H9 (cell line): ENCODE measurements around the gene IFT57. TPM values are rescaled to one million over a fixed set of nuclear protein-coding genes. Genes with fewer than 3 reads are reported as not detected.

ENCODE experiments used
- DNase-seq: peaks from one replicate; pipeline ENCODE4 v3.0.0-alpha.2; 2017
- H2AFZ ChIP-seq: one replicate; pipeline ENCODE4 v1.6.1; 2013; ENCODE audit warnings: mild to moderate bottlenecking, low read length, control low read depth, moderate library complexity
- H2AK5ac ChIP-seq: 2 replicates; pipeline ENCODE4 v1.6.1; 2013; ENCODE audit warnings: low read length, control low read depth, mixed read lengths; ENCODE audit not compliant: insufficient read length
- H2BK120ac ChIP-seq: one replicate; pipeline ENCODE4 v1.6.1; 2013; ENCODE audit warnings: low read depth, mild to moderate bottlenecking, low read length, control low read depth, inconsistent platforms; ENCODE audit not compliant: poor library complexity, severe bottlenecking
- H2BK12ac ChIP-seq: 2 replicates; pipeline ENCODE4 v1.6.1; 2013; ENCODE audit warnings: low read length, control low read depth, mixed read lengths, low read depth; ENCODE audit not compliant: insufficient read length
- H2BK15ac ChIP-seq: 2 replicates; pipeline ENCODE4 v1.6.1; 2013; ENCODE audit warnings: low read depth, low read length, control low read depth
- H2BK20ac ChIP-seq: one replicate; pipeline ENCODE4 v1.6.1; 2013; ENCODE audit warnings: low read depth, mild to moderate bottlenecking, low read length, control low read depth, inconsistent platforms; ENCODE audit not compliant: poor library complexity, severe bottlenecking
- H2BK5ac ChIP-seq: 2 replicates; pipeline ENCODE4 v1.6.1; 2013; ENCODE audit warnings: low read length, control low read depth, mixed read lengths; ENCODE audit not compliant: insufficient read length
- H3K14ac ChIP-seq: 2 replicates; pipeline ENCODE4 v1.6.1; 2013; ENCODE audit warnings: low read length, control low read depth; ENCODE audit not compliant: insufficient read depth
- H3K18ac ChIP-seq: 2 replicates; pipeline ENCODE4 v1.6.1; 2013; ENCODE audit warnings: low read depth, mild to moderate bottlenecking, mixed read lengths, low read length, control low read depth; ENCODE audit not compliant: insufficient read length
- H3K23ac ChIP-seq: 2 replicates; pipeline ENCODE4 v1.6.1; 2013; ENCODE audit warnings: low read length, control low read depth, mixed read lengths, low read depth; ENCODE audit not compliant: insufficient read length
- H3K23me2 ChIP-seq: 2 replicates; pipeline ENCODE4 v1.6.1; 2013; ENCODE audit warnings: low read depth, mild to moderate bottlenecking, mixed read lengths, low read length, control low read depth; ENCODE audit not compliant: insufficient read length, poor library complexity, severe bottlenecking
- H3K27ac ChIP-seq: 2 replicates; pipeline ENCODE4 v1.5.1; 2013; ENCODE audit warnings: low read length, control low read depth, mixed read lengths, low read depth; ENCODE audit not compliant: insufficient read length
- H3K27me3 ChIP-seq: 2 replicates; pipeline ENCODE4 v1.6.1; 2013; ENCODE audit warnings: low read length, control low read depth, inconsistent platforms; ENCODE audit not compliant: insufficient read depth
- H3K4ac ChIP-seq: 2 replicates; pipeline ENCODE4 v1.6.1; 2013; ENCODE audit warnings: low read depth, mild to moderate bottlenecking, control low read depth, inconsistent platforms, low read length, moderate library complexity
- H3K4me1 ChIP-seq: 2 replicates; pipeline ENCODE4 v1.6.1; 2013; ENCODE audit warnings: low read length, control low read depth, inconsistent platforms; ENCODE audit not compliant: insufficient read depth
- H3K4me2 ChIP-seq: 2 replicates; pipeline ENCODE4 v1.6.1; 2013; ENCODE audit warnings: low read length, control low read depth, mixed read lengths; ENCODE audit not compliant: insufficient read length, insufficient read depth
- H3K56ac ChIP-seq: 2 replicates; pipeline ENCODE4 v1.6.1; 2013; ENCODE audit warnings: low read depth, mild to moderate bottlenecking, mixed read lengths, low read length, control low read depth; ENCODE audit not compliant: insufficient read length
- H3K79me1 ChIP-seq: 2 replicates; pipeline ENCODE4 v1.6.1; 2013; ENCODE audit warnings: low read depth, mild to moderate bottlenecking, moderate library complexity, low read length, control low read depth, inconsistent platforms; ENCODE audit not compliant: insufficient read depth, poor library complexity, severe bottlenecking
- H3K79me2 ChIP-seq: 2 replicates; pipeline ENCODE4 v1.6.1; 2013; ENCODE audit warnings: low read length, control low read depth, inconsistent platforms; ENCODE audit not compliant: insufficient read depth
- H3K9ac ChIP-seq: 2 replicates; pipeline ENCODE4 v1.6.1; 2013; ENCODE audit warnings: low read length, control low read depth, mixed read lengths; ENCODE audit not compliant: insufficient read length; ENCODE audit errors: extremely low read depth
- H3K9me3 ChIP-seq: one replicate; pipeline ENCODE4 v1.6.1; 2013; ENCODE audit warnings: low read depth, low read length, inconsistent platforms; ENCODE audit not compliant: control insufficient read depth
- H3T11ph ChIP-seq: one replicate; pipeline ENCODE4 v1.6.1; 2013; ENCODE audit warnings: mild to moderate bottlenecking, low read length, control low read depth, inconsistent platforms
- H4K20me1 ChIP-seq: one replicate; pipeline ENCODE4 v1.6.1; 2013; ENCODE audit not compliant: control insufficient read depth, insufficient read length, insufficient read depth
- H4K5ac ChIP-seq: 2 replicates; pipeline ENCODE4 v1.6.1; 2013; ENCODE audit warnings: low read depth, mild to moderate bottlenecking, mixed read lengths, low read length, control low read depth; ENCODE audit not compliant: insufficient read length
- H4K8ac ChIP-seq: replicated peaks from 2 replicates; pipeline ENCODE4 v1.6.1; 2013; ENCODE audit warnings: low read length, control low read depth, mixed read lengths, low read depth; ENCODE audit not compliant: insufficient read length
- H4K91ac ChIP-seq: 2 replicates; pipeline ENCODE4 v1.6.1; 2013; ENCODE audit warnings: low read depth, mild to moderate bottlenecking, moderate library complexity, mixed read lengths, low read length, control low read depth; ENCODE audit not compliant: insufficient read length
- H3K27ac Mint-ChIP-seq, 3 experiments: 2 replicates in 2 of 3; 3 replicates in 1 of 3; pipeline ENCODE4 v1.8.0; 2020 to 2021; ENCODE audit warnings: mixed read lengths in 3 of 3, mild to moderate bottlenecking in 1 of 3, moderate library complexity in 1 of 3
- H3K27me3 Mint-ChIP-seq: 2 replicates; pipeline ENCODE4 v1.8.0; 2021; ENCODE audit warnings: low read depth, mild to moderate bottlenecking, moderate library complexity, mixed read lengths
- H3K36me3 Mint-ChIP-seq, 3 experiments: 2 replicates in 2 of 3; 3 replicates in 1 of 3; pipeline ENCODE4 v1.8.0; 2020 to 2021; ENCODE audit warnings: low read depth in 3 of 3, mixed read lengths in 3 of 3; ENCODE audit not compliant: insufficient read depth in 1 of 3
- H3K4me1 Mint-ChIP-seq, 2 experiments: 2 replicates each; pipeline ENCODE4 v1.8.0; 2020; ENCODE audit warnings: mixed read lengths in 2 of 2
- H3K4me3 Mint-ChIP-seq, 2 experiments: 2 replicates in 1 of 2; 3 replicates in 1 of 2; pipeline ENCODE4 v1.8.0; 2020 to 2021; ENCODE audit warnings: mild to moderate bottlenecking in 2 of 2, mixed read lengths in 2 of 2, moderate library complexity in 1 of 2
- H3K9me3 Mint-ChIP-seq, 2 experiments: 2 replicates in 1 of 2; 3 replicates in 1 of 2; pipeline ENCODE4 v1.8.0; 2020; ENCODE audit warnings: mild to moderate bottlenecking in 2 of 2, mixed read lengths in 2 of 2, moderate library complexity in 1 of 2
- WGBS: extraction: QIAGEN DNeasy Blood & Tissue Kit; methylation state at CpG from one replicate; pipeline ENCODE4 v1.1.7; 2013; ENCODE audit warnings: missing lambda C conversion rate, low lambda C conversion rate, mixed read lengths; ENCODE audit not compliant: insufficient read length; ENCODE audit errors: extremely low coverage; 5-methylcytosine and 5-hydroxymethylcytosine counted together
- total RNA-seq: library from RNA; stranded (reverse); gene quantifications from 2 replicates; pipeline ENCODE4 v1.2.1, GENCODE V29; 2021
- TF ChIP-seq, protein P1 (sequence below): fragments of 200-600 bp; sonication (generic); conservative IDR thresholded peaks from 3 replicates; pipeline ENCODE4 v1.8.0; 2021; ENCODE audit warnings: antibody characterized with exemption, mild to moderate bottlenecking

The IFT57 gene
- total RNA-seq, 1 experiment from 2014 or later: 21.4 TPM

DNA sequence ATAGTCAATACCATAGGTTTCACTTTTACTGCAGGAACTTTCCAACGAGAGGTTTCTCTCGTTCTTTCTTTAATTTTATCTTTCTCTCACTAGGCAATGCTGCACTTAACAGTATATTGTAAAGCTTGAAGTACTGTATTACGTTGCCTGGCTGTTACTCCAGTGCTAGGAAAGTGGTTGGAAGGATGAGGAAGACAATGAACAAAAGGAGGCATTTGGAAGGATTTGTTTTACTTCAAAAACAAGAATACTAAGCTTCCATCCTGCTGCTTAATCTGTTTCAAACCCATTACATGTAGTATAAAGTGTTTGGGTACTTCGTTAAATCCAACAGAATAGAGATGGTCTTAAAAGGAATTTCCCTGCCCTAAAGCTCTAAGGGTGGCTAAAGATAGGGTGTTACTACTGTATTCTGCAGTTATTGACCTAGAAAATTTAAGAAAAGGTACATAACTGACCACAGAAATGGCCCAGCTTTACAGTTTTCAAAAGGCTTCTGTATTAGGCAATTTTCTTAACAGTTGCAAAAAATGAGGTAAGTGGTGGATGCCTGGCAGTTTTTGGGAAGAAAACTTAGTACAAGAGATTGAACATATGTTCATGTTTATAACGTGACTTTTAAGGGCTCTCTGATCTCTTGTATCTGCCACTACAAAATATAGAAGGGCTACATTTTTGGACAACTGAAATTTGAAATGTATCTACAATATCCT, 785 bp upstream of the IFT57 start:
- no peak overlapping the region for H2BK5ac ChIP-seq
- no peak overlapping the region for H2AFZ ChIP-seq
- H2AK5ac ChIP-seq: no peak overlapping the region
- no peaks in the 10 kb centered on the region for H4K20me1 ChIP-seq
- H2BK15ac ChIP-seq: no peak overlapping the region
- Mint-ChIP-seq H3K4me1 (peaks cover 20 to 22% of the 10 kb centered on the region in 2 experiments), H3K27me3 (peaks cover 16% of the 10 kb centered on the region), H3K4me3 (peak overlapping the region; percentile 99), H3K9me3 (no peaks in the 10 kb centered on the region; a peak in 1 of 5 replicates), H3K36me3 (no peaks in the 10 kb centered on the region), H3K27ac (peak overlapping the region in 1 of 3 experiments; percentile 100; a peak in 1 of 7 replicates)
- TF ChIP-seq, protein P1, sequence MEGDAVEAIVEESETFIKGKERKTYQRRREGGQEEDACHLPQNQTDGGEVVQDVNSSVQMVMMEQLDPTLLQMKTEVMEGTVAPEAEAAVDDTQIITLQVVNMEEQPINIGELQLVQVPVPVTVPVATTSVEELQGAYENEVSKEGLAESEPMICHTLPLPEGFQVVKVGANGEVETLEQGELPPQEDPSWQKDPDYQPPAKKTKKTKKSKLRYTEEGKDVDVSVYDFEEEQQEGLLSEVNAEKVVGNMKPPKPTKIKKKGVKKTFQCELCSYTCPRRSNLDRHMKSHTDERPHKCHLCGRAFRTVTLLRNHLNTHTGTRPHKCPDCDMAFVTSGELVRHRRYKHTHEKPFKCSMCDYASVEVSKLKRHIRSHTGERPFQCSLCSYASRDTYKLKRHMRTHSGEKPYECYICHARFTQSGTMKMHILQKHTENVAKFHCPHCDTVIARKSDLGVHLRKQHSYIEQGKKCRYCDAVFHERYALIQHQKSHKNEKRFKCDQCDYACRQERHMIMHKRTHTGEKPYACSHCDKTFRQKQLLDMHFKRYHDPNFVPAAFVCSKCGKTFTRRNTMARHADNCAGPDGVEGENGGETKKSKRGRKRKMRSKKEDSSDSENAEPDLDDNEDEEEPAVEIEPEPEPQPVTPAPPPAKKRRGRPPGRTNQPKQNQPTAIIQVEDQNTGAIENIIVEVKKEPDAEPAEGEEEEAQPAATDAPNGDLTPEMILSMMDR: no peak
- no peak overlapping the region for H3K4ac ChIP-seq
- no peaks in the 10 kb centered on the region for H3K79me1 ChIP-seq
- H3K14ac ChIP-seq: no peak overlapping the region
- H3K56ac ChIP-seq: no peak overlapping the region
- H4K5ac ChIP-seq: no peak overlapping the region
- H2BK120ac ChIP-seq: no peak overlapping the region
- peaks cover 6% of the 10 kb centered on the region for H3K23me2 ChIP-seq
- no peak overlapping the region for H4K91ac ChIP-seq
- no peak overlapping the region for H4K8ac ChIP-seq
- H2BK12ac ChIP-seq: no peak overlapping the region
- no peaks in the 10 kb centered on the region for H3K9me3 ChIP-seq
- H3K18ac ChIP-seq: no peak overlapping the region
- H3K4me1 ChIP-seq: no peaks in the 10 kb centered on the region
- peak overlapping the region; percentile 73 for H3K4me2 ChIP-seq
- H3K27me3 ChIP-seq: no peaks in the 10 kb centered on the region
- WGBS: no CpG with 5 or more reads among the region's 5 CpGs
- no peak overlapping the region for H3K27ac ChIP-seq
- H3T11ph ChIP-seq: no peak overlapping the region
- H2BK20ac ChIP-seq: no peak overlapping the region
- H3K23ac ChIP-seq: no peak overlapping the region
- DNase-seq: no peak
- H3K79me2 ChIP-seq: no peaks in the 10 kb centered on the region
- no peak overlapping the region for H3K9ac ChIP-seq
